NCI-H1930 (cell line): Measurements from ENCODE around the gene BMERB1.
"Not testable (repeated sequence)": the region's sequence is repeated elsewhere in the genome, so short reads cannot be mapped to it uniquely, and the experiment has no call there.

Experiments used
- DNase-seq, 2 experiments: peaks; one replicate each; lab custom pipeline; 2025; lab: John Stamatoyannopoulos, UW

Gene BMERB1

DNA sequence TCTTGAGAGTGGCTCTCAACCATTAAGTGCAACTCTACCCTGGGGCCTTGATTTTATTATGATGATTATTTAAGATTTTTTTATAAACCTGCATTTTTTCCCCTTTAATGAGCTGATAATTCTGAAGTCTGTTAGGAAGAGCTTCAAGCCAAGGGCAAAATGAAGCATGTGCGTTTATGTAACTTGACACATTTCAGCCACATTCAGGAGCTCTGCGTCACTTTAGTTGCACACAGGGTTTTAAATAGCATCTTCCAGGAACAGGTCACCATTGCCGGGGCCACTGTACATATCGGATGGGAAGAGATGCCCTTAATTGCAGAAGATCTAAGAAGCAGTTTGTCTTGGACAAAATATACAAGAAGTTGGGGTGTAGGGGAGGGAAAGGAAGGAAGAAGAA, 89.6 kb downstream of the BMERB1 start:
- no peak for DNase-seq

DNA sequence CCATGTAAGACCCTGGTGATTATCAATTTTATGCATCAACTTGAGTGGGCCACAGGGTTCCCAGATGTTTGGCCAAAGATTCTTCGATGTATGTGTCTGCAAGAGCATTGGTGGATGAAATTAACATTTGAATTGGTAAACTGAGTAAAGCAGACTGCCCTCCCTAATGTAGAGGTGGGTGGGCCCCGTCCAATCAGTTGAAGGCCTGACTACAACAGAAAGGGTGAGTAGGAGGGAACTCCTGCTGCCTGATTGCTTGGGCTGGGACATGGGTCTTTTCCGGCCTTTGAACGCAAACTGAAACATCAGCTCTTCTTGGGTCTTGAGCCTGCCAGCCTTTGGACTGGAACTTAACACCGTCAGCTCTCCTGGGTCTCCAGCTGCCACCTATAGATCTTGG, 90.6 kb downstream of the BMERB1 start:
- DNase-seq = no peak

DNA sequence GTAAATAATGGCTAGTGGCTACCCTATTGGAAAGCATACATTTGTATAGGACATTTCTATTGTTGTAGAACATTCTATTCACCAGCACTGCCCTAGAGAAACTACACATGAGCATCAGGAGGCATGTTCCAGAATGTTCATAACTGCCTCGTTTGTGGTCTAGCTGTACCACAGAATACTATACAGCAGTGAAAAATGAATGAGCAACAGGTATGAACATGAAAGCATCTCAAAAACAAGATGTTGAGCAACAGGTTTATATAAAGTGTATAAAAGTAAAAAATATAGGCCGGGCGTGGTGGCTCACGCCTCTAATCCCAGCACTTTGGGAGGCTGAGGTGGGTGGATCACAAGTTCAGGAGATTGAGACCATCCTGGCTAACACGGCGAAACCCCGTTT, 91.7 kb downstream of the BMERB1 start:
- no peak for DNase-seq

DNA sequence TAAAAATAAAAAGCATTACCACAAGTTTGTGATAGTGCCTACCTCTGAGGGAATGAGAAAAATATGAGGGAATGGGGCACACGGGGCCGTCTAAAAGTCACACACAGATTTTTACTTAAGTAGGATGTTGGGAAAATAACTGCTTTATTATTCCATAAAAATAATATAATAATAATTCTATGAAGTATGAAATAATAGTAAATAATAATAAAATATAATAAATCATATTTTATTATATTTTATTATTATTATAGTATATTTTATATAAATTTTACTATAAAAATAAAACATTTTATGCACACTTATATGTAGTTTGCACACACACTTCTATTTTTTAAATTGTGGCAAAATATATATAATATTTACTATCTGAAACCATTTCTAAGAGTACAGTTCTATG, 92.3 kb downstream of the BMERB1 start:
- DNase-seq = no peak

DNA sequence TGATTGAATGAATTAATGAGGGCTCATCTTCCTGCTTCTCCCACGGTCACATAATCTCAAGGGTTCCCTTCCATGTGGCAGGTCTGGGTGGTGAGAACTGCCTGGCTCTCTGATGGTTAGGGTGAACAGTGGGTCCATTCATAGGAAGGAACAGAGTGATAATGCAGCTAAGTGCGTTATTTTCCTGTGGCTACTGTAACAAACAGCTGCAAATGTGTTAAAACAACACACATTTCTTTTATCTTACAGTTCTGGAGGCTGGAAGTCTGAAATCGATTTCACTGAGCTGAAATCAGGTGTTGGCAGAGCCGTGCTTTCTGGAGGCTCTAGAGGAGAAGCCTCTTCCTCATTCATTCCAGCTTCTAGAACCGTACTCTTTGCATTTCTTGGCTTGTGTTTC, 95.3 kb downstream of the BMERB1 start:
- no peak for DNase-seq

DNA sequence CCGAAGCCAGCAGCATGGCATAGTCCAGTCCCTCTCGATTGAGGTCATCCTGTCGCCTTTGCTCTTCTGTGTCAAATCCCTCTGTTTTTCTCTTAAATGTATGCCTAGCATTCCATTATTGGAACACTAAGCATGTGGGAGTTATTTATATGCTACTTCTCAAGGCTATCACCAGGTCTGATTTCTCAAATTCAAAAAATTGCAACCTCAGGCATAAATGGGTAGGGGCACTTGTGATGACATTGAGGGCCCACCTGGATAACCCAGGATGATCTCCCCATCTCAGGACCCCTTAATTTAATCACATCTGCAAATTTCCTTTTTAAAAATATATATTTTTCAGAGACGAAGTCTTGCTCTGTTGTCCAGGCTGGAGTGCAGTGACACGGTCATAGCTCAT, 95.7 kb downstream of the BMERB1 start:
- DNase-seq = no peak

DNA sequence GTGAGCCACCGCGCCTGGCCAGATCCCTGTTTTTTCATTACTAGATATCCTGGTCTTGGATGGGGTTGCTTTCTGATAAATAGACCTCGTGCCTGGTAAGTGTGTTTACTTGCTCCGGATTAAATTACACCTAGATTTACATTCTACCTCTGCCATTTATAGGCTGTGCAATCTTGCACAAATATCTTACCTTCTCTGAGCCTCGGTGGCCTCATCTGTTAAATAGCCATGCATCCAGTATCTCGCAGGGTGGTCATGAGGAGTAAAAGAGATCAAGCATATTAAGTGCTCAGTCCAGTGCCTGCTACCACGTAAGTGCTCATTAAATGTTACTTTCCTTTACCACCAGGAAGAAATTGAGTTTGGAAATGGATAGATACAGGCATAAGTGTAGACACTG, 98.4 kb downstream of the BMERB1 start:
- DNase-seq = no peak

DNA sequence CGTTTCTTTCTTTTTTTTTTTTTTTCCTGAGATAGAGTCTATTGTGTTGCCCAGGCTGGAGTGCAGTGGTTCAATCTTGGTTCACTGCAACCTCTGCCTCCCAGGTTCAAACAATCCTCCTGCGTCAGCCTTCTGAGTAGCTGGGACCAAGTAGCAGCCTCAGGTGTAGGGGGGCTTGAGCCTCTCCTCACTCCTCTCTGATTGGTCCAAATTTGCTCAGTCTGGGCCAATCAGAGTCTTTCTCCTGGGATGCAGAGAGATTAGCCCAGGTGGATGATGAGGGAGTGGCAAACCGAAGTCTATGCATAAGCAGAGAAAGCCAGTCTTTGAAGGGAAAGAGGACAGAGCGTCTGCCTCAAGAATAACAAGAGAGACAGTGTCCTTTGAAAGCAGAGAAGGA, 99.0 kb downstream of the BMERB1 start:
- no peak for DNase-seq

DNA sequence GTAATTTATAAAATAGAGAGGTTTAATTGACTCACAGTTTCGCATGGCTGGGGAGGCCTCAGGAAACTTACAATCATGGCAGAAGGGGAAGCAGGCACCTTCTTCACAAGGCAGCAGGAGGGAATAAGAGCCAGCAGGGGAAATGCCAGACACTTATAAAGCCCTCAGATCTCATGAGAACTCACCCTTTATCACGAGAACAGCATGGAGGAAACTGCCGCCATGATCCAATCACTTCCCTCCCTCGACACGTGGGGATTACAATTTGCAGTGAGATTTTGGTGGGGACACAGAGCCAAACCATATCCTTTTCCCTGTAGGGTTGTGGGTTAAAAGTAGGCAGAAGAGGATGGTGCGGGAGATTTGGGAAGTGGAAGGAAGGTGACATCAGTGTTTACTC, 101.4 kb downstream of the BMERB1 start:
- DNase-seq = no peak

DNA sequence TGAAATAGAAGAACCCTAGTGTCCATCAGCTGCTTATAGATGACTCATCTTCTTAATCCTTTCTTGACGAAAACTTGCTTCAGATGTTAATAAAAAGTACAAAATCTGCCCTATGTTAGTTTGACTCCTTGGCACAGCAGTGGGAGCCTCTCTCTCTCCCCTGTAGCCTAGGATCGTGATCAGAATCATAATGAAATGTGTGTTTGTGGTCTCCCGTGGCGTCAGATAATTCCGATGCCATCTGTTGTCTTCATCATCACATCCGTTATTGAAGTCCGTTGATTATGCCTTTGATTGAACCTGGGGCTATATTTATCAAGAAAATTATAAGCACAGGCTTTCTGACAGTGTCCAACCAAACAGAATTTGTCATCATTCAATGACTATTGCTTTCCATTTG, 102.5 kb downstream of the BMERB1 start:
- no peak for DNase-seq

DNA sequence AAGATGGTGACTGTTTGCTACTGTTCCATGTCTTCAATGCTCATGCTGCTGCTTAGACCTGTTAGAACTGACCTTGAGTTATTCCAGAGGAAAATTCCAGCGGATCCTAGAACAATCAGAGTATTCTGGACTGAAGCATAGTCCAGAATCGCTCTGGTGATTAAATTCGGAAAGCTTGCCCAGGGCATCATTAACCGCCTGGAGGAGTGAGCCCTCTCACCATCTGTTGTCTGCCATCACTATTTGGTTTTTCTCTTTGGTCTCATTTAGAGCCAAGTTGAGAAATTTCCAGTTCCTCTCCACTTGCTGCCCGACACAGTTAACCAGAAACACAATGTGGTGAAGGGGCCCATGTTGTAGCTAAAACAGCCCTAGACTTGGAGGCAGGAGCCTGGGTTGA, 104.1 kb downstream of the BMERB1 start:
- DNase-seq = no peak

DNA sequence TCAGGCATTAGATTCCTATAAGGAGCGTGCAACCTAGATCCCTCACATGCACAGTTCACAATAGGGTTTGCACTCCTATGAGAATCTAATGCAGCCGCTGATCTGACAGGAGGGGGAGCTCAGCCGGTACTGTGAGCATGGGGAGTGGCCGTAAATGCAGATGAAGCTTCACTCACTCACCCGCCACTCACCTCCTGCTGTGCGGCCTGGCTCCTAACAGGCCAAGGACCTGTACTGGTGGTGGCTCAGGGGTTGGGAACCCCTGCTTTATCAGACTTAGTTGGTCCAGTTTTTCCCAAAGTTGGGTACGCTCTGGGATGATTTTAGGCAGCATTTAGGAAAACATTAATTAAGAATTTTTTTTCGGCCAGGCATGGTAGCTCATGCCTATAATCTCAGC, 104.8 kb downstream of the BMERB1 start:
- no peak for DNase-seq

DNA sequence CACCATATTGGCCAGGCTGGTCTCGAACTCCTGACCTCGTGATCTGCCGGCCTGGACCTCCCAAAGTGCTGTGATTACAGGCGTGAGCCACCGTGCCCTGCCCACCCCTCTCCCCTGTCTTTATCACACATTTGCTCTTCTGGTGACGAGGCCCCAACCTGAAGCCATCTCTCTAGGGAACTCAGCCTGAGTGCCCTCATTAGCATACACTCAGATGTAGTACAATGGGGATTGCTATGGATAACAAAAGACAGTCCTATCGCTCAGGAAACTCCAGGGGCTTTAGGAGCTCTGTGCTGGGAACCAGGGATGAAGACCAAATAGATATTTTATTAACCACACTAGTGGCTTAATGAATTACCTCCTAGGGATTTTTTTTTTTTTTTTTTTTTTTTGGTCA, 107.9 kb downstream of the BMERB1 start:
- no peak for DNase-seq

DNA sequence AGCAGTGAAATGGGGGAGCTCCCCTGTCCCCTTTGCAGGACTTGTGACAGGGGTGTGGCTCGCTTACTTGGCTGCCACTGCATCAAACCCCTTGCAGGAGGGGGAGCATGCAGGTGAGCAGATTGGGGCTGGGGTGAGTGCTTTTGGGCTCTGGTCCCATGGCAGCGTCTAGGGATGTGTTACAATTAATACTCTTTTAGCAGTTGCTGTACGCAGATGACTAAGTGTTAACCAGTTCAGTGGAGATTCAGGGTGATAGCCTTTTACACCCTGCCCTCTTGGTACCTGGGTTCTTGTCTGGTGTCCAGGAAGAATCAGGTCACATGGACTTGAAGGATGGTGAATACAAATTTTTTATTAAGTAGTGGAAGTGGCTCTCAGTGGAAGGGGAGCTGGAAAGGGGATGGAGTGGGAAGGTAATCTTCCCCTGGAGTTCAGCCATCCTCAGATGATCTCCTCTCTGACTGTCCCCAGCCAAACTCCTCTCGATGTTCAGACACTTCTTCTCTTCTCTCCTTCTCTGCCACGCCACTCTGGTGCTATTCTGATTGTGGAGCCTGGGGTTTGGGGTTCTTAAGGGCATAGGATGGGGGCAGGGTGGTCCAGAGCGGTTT, 108.5 kb downstream of the BMERB1 start:
- DNase-seq = no peak

DNA sequence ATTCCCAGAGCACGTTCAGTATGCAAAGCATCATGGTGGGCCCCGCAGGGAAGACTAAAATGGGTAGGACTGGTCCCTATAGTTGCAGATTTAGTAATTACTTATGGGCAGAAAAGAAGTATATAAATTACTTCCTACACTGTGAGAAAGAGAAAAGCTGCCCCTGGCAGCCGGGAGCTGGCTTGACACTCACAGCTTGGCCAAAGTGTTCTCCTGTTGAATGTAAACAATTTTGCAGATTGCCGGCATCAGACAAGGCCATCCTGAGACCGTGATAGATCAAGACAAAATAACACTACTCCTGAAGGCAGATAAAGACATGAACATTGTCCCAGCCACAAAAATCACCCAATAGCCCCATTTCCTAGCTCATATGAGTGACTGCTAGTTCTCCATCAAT, 110.0 kb downstream of the BMERB1 start:
- no peak for DNase-seq

DNA sequence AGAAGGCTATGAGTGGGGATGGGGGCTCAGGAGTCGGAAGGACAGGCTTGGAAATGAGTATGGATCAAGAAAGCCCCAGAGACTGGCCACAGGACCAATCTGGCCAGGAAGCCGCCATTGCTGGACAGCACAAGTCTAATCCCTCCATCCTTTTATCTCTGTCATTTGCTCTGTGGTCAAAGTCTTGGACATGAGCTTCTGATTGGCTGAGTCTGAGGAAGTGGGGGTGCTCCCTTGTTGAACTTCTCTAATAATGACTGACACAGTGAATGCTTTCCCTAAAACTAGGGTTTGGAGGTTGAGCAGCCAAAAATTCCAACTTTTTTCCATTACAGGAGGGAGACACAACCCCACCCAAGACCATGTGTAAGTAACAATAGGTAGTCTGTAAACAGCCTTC, 111.2 kb downstream of the BMERB1 start:
- DNase-seq = no peak

DNA sequence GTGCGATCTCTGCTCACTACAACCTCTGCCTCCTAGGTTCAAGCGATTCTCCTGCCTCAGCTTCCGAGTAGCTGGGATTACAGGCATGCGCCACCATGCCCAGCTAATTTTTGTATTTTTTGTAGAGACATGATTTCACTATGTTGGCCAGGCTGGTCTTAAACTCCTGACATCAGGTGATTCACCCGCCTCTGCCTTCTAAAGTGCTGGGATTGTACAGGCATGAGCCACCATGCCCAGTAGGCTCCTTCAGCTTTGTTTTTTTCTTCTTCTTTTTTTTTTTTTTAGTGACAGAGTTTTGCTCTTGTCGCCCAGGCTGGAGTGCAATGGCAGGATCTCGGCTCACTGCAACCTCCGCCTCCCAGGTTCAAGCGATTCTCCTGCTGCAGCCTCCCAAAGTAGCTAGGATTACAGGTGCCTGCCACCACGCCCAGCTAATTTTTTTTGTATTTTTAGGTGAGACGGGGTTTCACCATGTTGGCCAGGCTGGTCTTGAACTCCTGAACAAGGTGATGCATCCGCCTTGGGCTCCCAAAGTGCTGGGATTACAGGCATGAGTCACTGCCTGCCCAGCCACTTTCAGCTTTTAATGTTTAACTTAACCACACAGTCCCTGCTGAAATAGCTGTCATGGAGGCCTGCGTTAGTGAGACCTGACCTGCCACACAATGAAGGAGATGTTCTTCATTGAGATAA, 112.8 kb downstream of the BMERB1 start:
- DNase-seq = not testable (repeated sequence)

DNA sequence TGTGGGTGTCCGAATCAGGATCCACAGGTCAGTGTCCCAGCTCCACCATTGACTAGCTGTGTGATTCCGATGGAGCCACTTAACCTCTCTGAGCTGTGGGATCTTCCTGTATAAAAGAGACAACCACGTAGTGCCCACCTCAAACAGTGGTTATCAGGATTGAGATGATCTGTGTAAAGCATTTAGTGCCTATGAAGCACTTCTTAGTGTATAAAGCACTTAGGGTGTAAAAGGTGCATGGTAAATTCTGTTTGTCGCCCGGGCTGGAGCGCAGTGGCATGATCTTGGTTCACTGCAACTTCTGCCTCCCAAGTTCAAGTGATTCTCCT, 113.3 kb downstream of the BMERB1 start:
- no peak for DNase-seq

DNA sequence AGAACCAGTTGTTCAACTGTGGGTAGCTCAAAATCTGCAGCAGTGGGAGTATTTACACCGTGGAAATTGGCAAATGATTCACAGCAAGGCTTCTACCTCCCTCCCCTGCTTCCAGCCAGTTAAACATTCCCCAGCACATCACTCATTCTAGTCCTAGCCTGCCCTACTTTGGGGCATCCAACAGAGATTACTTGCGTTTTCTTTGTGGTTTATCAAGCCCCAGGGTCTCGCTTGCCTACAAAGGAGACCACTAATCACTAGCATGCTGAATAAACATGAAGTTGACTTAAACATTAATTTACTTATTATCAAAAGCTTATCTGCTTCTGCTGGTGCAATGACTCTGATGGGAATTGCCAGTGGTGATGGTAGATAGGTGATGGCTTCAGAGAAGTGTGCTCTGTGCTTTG, 114.1 kb downstream of the BMERB1 start:
- DNase-seq = no peak

DNA sequence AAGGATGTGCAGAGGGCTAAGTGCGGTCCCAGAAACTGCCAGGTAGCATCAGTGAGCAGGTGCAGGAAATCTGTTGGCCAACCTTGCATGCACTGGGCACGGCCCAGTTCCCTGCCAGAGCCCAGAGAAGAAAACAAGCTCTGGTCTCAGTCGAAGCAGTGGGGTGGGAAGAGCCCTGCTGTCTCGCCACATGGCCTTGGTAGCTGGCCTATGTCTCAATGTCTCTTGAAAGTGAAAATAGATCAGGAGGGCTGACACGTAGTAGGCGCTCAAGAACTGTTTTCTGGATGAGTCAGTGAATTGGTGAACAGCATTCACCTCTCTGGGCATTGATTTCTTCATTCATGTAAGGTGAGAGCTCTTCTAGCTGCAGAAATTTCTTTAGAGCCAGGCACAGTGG, 118.1 kb downstream of the BMERB1 start:
- no peak for DNase-seq

DNA sequence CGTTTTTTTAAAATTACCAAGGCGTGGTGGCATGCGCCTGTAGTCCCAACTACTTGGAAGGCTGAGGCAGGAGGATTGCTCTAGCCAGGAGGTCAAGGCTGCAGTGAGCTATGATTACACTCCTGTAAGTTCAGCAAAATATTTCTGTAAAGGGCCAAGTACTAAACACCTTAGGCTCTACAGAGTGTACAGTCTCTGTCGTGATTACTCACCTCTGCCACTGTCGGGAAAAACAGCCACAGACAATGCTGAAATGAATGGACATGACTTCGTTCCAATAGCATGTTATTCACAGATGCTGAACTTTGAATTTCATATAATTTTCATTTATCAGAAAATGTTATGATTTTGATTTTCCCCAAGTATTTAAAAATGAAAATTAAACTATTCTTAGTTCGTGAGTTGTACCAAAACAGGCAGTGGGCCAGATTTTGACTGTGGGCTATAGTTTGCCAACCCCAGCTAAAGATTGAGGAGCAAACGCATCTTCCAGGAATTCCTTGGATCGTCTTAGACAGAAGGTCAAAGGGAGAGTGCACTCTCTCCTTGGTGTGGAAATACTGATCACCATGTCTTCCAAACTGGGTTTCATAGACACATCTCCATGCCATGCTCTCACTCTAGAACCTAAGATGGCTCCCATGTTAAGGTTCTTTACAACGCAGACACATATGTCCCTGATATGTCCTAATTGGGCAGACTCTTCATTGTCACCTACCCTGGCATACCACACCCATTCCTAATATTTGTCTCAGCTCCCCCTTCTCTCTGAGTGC, 119.1 kb downstream of the BMERB1 start:
- DNase-seq = no peak

DNA sequence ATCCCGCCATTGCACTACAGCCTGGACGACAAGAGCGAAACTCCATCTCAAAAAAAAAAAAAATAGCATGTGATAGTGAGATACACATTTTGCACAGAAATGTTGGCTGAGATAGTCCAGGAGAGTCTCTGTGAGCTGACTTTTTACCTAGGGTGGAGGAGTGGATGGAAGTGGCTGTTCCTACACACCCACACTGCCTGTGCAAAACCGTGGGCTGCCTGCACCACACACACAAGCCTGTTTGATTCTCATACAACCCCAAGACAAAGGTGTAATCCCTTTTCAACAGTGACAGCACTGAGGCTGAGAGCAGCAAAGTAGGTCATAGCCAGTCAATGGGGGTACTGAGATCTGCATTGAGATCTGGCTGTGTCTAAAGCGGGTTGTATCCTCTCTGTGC, 121.7 kb downstream of the BMERB1 start:
- no peak for DNase-seq

DNA sequence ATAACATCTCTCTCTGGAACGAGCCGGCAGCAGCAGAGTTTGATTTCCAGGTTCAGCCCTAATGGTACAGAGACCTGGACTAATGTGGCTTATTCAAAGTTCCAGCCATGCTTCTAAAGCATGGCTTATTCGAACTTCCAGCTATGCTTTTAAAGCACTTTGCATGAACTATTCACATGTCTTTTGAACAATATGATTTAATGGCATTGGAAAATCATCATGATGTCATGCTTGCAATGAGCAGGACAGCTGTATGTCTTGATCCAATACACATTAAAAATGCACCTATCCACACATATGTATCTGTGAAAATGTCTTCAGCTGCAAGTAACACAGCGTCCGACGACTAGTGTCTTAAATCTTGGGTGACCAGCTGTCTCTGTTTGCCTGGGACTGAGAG, 122.9 kb downstream of the BMERB1 start:
- no peak for DNase-seq

DNA sequence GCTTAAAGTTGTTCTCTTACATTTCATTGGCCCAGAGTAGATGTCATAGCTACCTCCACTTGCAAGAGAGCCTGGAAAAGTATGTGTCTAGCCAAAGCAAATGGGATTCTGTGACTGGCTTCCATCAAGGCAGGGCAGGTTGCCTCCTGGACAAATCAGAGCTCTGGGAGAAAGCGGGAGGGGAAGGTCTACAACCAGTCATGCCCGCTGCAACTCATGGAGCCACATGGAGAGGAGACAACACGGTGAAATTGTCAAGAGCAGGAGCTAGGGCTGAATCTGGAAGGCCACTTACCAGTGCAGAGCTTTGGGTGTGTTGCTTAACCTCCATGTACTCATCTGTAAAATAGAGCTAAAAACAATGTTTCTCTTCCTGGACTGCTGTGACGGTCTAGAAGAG, 124.8 kb downstream of the BMERB1 start:
- DNase-seq = no peak
